GM12891 (cell line): ENCODE measurements around the gene DBR1. TPM values are rescaled to one million over a fixed set of nuclear protein-coding genes. Genes with fewer than 3 reads are reported as not detected.
A peak's percentile ranks its signal among the peaks of the same experiment; 100 is the strongest.

ENCODE experiments used
- DNase-seq: peaks from one replicate; pipeline ENCODE4 v3.0.0; 2011; ENCODE audit warnings: low spot score; ENCODE audit not compliant: insufficient read length
- FAIRE-seq: peaks from 2 replicates; lab custom pipeline; 2011; peaks lifted over from hg19 to GRCh38; lab: Jason Lieb, UNC
- PAX5 ChIP-seq: IDR thresholded peaks from 2 replicates; pipeline ENCODE4 v1.6.1; 2011; ENCODE audit warnings: low read length, moderate library complexity, mild to moderate bottlenecking; ENCODE audit not compliant: insufficient read depth, severe bottlenecking
- POLR2A ChIP-seq: IDR thresholded peaks from 2 replicates; pipeline ENCODE4 v1.6.1; 2011; ENCODE audit warnings: low read depth, low read length, control low read depth
- POLR2AphosphoS5 ChIP-seq: IDR thresholded peaks from 2 replicates; pipeline ENCODE4 v1.6.1; 2011; ENCODE audit warnings: low read depth, low read length, control low read depth
- POU2F2 ChIP-seq: IDR thresholded peaks from 2 replicates; pipeline ENCODE4 v1.6.1; 2011; ENCODE audit warnings: low read depth, mild to moderate bottlenecking, control low read depth, low read length, moderate library complexity
- SPI1 ChIP-seq: IDR thresholded peaks from 2 replicates; pipeline ENCODE4 v1.6.1; 2011; ENCODE audit warnings: low read depth, low read length, control low read depth
- TAF1 ChIP-seq: IDR thresholded peaks from 2 replicates; pipeline ENCODE4 v1.6.1; 2011; ENCODE audit warnings: low read depth, low read length, control low read depth
- polyA plus RNA-seq: library from polyadenylated mRNA; unstranded; fragments of >200 nt; gene quantifications from one replicate; pipeline ENCODE4 v1.2.1, GENCODE V29; 2012; ENCODE audit warnings: low read depth, missing spikeins, inconsistent platforms; ENCODE audit not compliant: missing spikeins

DBR1 gene, protein sequence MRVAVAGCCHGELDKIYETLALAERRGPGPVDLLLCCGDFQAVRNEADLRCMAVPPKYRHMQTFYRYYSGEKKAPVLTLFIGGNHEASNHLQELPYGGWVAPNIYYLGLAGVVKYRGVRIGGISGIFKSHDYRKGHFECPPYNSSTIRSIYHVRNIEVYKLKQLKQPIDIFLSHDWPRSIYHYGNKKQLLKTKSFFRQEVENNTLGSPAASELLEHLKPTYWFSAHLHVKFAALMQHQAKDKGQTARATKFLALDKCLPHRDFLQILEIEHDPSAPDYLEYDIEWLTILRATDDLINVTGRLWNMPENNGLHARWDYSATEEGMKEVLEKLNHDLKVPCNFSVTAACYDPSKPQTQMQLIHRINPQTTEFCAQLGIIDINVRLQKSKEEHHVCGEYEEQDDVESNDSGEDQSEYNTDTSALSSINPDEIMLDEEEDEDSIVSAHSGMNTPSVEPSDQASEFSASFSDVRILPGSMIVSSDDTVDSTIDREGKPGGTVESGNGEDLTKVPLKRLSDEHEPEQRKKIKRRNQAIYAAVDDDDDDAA
- polyA plus RNA-seq, result 7.2 TPM

DNA sequence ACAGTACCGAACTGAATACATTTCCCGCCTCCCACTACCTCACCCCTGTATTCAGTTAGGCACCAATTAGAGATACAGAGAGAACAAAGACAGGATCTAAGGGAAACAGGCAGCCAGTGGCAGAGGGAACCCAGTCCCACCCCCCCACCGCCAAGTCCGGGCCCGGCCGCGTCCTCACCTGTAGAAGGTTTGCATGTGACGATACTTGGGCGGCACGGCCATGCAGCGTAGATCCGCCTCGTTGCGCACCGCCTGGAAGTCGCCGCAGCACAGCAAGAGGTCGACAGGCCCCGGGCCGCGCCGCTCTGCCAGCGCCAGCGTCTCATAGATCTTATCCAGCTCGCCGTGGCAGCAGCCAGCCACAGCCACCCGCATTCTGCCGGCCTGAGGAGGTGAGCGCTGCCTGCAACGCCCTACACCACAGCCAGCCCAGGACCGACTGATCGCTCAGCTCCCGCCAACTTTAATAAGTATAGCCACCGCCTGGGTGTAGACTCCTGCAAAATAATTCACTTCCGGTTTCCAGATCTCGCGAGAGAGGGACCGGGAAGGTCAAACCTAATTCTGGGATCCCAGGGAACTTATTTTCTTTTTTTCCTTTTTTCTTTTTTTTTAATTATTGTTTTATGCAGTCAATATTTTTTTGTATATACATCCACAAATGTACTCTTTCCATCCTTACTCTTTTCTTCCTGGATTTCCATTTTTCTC, at the start of gene DBR1:
DBR1 (minus strand) TSS at position 501 of the 711 bp plus-strand sequence; CDS start at position 375, 126 bp downstream.
- peak; percentile 53 for DNase-seq
- TF ChIP-seq PAX5 (peak; percentile 62), SPI1 (peak; percentile 65), POLR2AphosphoS5 (peak; percentile 86), TAF1 (peak; percentile 73; the same call in 1 of the 2 replicates), POLR2A (peak; percentile 93), POU2F2 (peak; percentile 67)
- peak; percentile 96 for FAIRE-seq

DNA sequence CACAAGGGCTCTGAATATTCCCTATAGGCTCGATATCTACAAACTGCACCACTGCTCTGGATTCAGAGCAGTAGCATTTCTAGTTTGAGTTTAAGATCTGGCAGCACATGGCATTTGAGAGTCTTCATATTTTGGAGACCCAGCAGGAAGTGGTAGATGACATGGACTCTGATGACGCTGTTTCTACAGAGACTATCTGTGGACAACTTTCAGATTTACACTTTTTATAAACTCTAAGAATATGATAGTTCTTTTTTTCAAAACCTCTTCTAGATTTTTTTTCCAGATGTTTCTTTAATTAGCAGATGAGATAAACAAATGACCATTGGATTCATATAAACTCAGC, 48.2 kb upstream of the DBR1 start:
- FAIRE-seq (no peak), DNase-seq (no peak)
- TF ChIP-seq POLR2AphosphoS5 (no peak), POLR2A (no peak), PAX5 (no peak), SPI1 (no peak), TAF1 (no peak)

- no peak for DNase-seq
- no peak for FAIRE-seq
- TF ChIP-seq SPI1 (no peak), POU2F2 (no peak), POLR2A (no peak), PAX5 (no peak), POLR2AphosphoS5 (no peak), TAF1 (no peak)
Observed at GRCh38 chr3:138222131-138222941, 47.6 kb upstream of the DBR1 start.

DNA sequence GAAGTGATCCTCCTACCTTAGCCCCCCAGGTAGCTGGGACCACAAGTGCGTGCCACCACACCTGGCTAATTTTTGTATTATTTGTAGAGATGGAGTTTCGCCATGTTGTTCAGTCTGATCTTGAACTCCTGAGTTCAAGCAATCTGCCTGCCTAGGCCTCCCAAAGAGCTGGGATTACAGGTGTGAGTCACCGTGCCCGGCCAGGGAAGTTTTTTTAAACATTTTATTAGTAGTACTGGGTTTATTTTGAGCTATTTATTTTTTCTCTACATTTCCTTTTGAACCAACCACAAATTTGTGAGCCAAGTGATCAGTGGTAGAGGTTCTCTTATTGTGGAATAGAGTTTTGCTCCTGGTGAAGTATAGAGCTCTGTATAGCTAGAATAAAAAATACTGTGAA, 46.1 kb upstream of the DBR1 start:
- DNase-seq (no peak), FAIRE-seq (no peak)
- TF ChIP-seq SPI1, result no peak
- no peak for TF ChIP-seq TAF1
- TF ChIP-seq POLR2AphosphoS5, result no peak
- TF ChIP-seq POLR2A, result no peak
- no peak for TF ChIP-seq PAX5
- no peak for TF ChIP-seq POU2F2

GRCh38 chr3:138220242-138220641, 45.5 kb upstream of the DBR1 start:
- no peak for TF ChIP-seq SPI1
- no peak for TF ChIP-seq POLR2A
- no peak for TF ChIP-seq PAX5
- DNase-seq (no peak), FAIRE-seq (no peak)

- FAIRE-seq, result no peak
- DNase-seq, result no peak
- TF ChIP-seq POLR2AphosphoS5 (no peak), SPI1 (0 out of 2 replicates have a peak, but pooled peaks have one; percentile 10)
Observed at GRCh38 chr3:138219255-138219654, 44.5 kb upstream of the DBR1 start.

DNA sequence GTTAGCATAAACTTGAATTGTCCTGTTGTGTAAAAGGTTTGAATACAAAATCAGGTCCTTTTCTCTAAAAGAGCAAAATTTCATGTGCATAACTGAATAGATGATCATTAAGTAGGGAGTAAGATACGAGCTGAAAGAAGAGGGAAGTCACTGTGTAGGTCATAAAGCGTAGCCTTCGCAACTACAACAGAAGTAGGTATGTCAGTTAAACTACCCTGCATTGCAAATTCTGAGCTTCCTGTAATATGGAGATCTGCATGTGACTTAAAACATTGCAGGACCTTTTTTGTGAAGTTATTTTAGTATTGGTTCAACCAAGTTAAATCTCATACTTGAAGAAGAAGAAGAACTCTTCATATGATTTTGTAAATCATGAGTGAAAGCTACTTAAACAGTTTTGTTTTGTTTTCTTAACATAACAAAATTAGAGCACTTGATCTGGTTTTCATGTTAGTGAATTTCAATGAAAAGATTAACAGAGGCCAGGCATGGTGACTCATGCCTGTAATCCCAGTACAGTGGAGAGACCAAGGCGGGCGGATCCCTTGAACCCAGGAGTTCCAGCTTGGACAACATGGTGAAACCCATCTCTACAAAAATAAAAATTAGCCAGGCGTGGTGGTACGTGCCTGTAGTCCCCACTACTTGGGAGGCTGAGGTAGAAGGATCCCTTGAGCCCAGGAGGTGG, 38.8 kb upstream of the DBR1 start:
- no peak for DNase-seq
- no peak for FAIRE-seq
- TF ChIP-seq POLR2AphosphoS5 (no peak), POU2F2 (no peak), SPI1 (no peak), PAX5 (no peak), TAF1 (no peak), POLR2A (no peak)

GRCh38 chr3:138210528-138210927, 35.8 kb upstream of the DBR1 start:
- TF ChIP-seq POLR2AphosphoS5, result no peak
- TF ChIP-seq PAX5, result no peak
- TF ChIP-seq SPI1, result no peak
- no peak for TF ChIP-seq POU2F2
- no peak for TF ChIP-seq TAF1
- TF ChIP-seq POLR2A, result no peak
- DNase-seq (no peak), FAIRE-seq (no peak)

- FAIRE-seq, result no peak
- no peak for DNase-seq
Observed at GRCh38 chr3:138206196-138206595, 31.5 kb upstream of the DBR1 start.

More at GRCh38 chr3:138206196-138206595, 31.5 kb upstream of the DBR1 start:
- TF ChIP-seq POU2F2, result no peak
- TF ChIP-seq SPI1, result no peak
- TF ChIP-seq POLR2AphosphoS5, result no peak
- TF ChIP-seq TAF1, result no peak
- no peak for TF ChIP-seq PAX5
- TF ChIP-seq POLR2A, result no peak
